ENCODE data around the gene HIVEP1. TPM values are rescaled to one million over a fixed set of nuclear protein-coding genes. Genes with fewer than 3 reads are reported as not detected.

The HIVEP1 gene
- polyA plus RNA-seq, 3 donors: 1.7 to 8.7 (median 2.7) TPM

DNA sequence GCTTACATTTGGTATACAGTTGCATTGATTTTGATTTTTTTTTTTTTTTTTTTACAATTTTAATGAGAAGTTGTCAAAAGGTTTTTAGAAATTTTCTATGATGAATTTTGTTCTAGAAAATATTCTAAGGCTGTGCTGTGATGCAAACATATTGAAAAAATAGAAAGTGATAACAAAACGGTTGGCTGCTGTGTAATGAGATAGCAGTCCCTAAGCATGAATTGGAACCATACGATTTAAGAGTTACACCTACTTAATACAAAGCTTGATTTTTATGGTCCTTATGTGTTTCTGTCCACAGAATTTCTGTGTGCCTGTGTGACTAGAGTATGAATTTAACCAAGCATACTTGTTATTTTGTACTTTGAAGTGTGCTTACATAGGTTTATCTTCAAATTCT is 12.1 kb downstream of the HIVEP1 start:
- H3K4me3 Mint-ChIP-seq: no peak overlapping the region
- no peak overlapping the region for H3K27ac Mint-ChIP-seq

DNA sequence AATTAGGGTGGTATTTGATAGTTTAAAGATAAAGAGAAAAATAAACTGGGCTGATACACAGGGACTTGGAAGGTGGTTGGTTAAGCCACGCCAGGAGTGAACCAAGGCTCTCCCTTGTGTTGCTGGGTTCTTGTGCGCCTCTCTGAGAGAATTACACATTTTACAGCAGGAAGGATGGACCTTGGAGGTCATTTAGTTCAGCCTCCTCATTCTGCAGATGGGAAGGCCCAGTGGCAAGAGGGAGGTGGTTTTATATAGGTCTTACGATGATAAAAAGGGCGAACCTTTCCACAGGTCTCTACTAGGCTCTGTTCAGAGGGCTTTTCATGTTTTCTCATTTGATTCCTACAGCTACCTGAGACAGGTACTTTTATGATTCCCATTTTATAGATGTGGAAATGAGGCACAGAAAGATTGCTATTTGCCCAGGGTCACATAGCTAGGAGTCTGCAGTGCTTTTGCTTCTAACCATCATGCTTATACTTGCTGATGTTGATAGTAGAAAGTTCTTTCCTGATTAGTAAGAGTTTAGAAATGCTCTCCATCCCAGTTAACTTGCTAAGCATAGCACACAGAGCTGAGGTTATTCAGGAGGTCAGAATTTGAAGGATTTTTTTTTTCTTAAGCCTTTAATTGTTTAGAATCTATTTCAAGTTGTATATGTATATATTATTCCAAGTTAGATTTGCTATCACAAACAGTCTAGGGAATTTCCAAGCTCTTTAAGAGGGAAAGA is 12.8 kb downstream of the HIVEP1 start:
- Histone ChIP-seq H3K79me2 (ENCODE audit: insufficient read depth, low read length) (no peaks in the 10 kb centered on the region), H3K4me2 (replicated peaks; ENCODE audit: extremely low read depth, low read length, poor library complexity, severe bottlenecking) (no peak overlapping the region), H3K4me1 (ENCODE audit: control insufficient read depth in 1 of 2, insufficient read depth in 2 of 2, low read length in 2 of 2) (no peaks in the 10 kb centered on the region), H2AFZ (ENCODE audit: insufficient read depth, low read depth, low read length, poor library complexity, severe bottlenecking) (no peak overlapping the region), H3K27ac (ENCODE audit: low read depth in 1 of 2, low read length in 2 of 2) (no peak overlapping the region), H3K36me3 (replicated peaks in 1 of 2; ENCODE audit: control insufficient read depth in 1 of 2, insufficient read depth in 2 of 2, low read length in 2 of 2) (peaks cover 0 to 8% of the 10 kb centered on the region in 2 donors), H3K4me3 (replicated peaks in 1 of 3; ENCODE audit: low read depth in 2 of 3, low read length in 3 of 3) (no peak overlapping the region), H3K9me3 (replicated peaks in 1 of 2; ENCODE audit: control insufficient read depth in 1 of 2, insufficient read depth in 1 of 2, low read length in 2 of 2) (peaks cover 3% of the 10 kb centered on the region in 2 donors), H3K9ac (ENCODE audit: insufficient read depth, low read length, poor library complexity, severe bottlenecking) (no peak overlapping the region), H3K27me3 (ENCODE audit: control insufficient read depth in 2 of 2, insufficient read depth in 2 of 2, low read length in 2 of 2) (no peaks in the 10 kb centered on the region), H4K20me1 (ENCODE audit: insufficient read depth, low read length) (peaks cover 5% of the 10 kb centered on the region)
- no peak overlapping the region for H3K27ac Mint-ChIP-seq
- no peak for DNase-seq
- WGBS (ENCODE audit: insufficient coverage): 100% methylated on average over 1 of the region's 4 CpGs
- peaks cover 9% of the 10 kb centered on the region for H3K4me1 Mint-ChIP-seq
- peaks cover 3 to 9% (median 6%) of the 10 kb centered on the region in 7 donors for H3K9me3 Mint-ChIP-seq
- H3K36me3 Mint-ChIP-seq: peaks cover 44 to 52% of the 10 kb centered on the region in 2 donors
- H3K27me3 Mint-ChIP-seq (ENCODE audit: low read depth in 3 of 3): peaks cover 0 to 2% (median 2%) of the 10 kb centered on the region in 3 donors
- no peak for TF ChIP-seq CTCF (IDR thresholded peaks at IDR 0.05)
- H3K4me3 Mint-ChIP-seq: no peak overlapping the region
- intact Hi-C loops (cut with micrococcal nuclease): no loop called here

More for the DNA sequence above, 12.1 kb downstream of the HIVEP1 start:
- WGBS (ENCODE audit: insufficient coverage): no CpG with 5 or more reads among the region's 2 CpGs
- Histone ChIP-seq H3K9me3 (replicated peaks in 1 of 2; ENCODE audit: control insufficient read depth in 1 of 2, insufficient read depth in 1 of 2, low read length in 2 of 2) (peaks cover 0 to 2% of the 10 kb centered on the region in 2 donors), H3K4me3 (replicated peaks in 1 of 3; ENCODE audit: low read depth in 2 of 3, low read length in 3 of 3) (no peak overlapping the region), H2AFZ (ENCODE audit: insufficient read depth, low read depth, low read length, poor library complexity, severe bottlenecking) (no peak overlapping the region), H3K36me3 (replicated peaks in 1 of 2; ENCODE audit: control insufficient read depth in 1 of 2, insufficient read depth in 2 of 2, low read length in 2 of 2) (peaks cover 0 to 9% of the 10 kb centered on the region in 2 donors), H3K9ac (ENCODE audit: insufficient read depth, low read length, poor library complexity, severe bottlenecking) (no peak overlapping the region), H3K27ac (ENCODE audit: low read depth in 1 of 2, low read length in 2 of 2) (no peak overlapping the region), H3K79me2 (ENCODE audit: insufficient read depth, low read length) (no peaks in the 10 kb centered on the region), H3K27me3 (ENCODE audit: control insufficient read depth in 2 of 2, insufficient read depth in 2 of 2, low read length in 2 of 2) (no peaks in the 10 kb centered on the region), H3K4me1 (ENCODE audit: control insufficient read depth in 1 of 2, insufficient read depth in 2 of 2, low read length in 2 of 2) (no peaks in the 10 kb centered on the region), H4K20me1 (ENCODE audit: insufficient read depth, low read length) (peaks cover 5% of the 10 kb centered on the region), H3K4me2 (replicated peaks; ENCODE audit: extremely low read depth, low read length, poor library complexity, severe bottlenecking) (no peak overlapping the region)
- Mint-ChIP-seq H3K27me3 (ENCODE audit: low read depth in 3 of 3) (peaks cover 0 to 2% (median 2%) of the 10 kb centered on the region in 3 donors), H3K36me3 (peaks cover 46 to 54% of the 10 kb centered on the region in 2 donors), H3K4me1 (peaks cover 9% of the 10 kb centered on the region), H3K9me3 (peaks cover 0 to 4% (median 2%) of the 10 kb centered on the region in 7 donors)
- TF ChIP-seq CTCF (IDR thresholded peaks at IDR 0.05): no peak
- DNase-seq: no peak
- intact Hi-C loops (cut with micrococcal nuclease): no loop called here
